ENCODE measurements around the gene ACKR3. TPM values are rescaled to one million over a fixed set of nuclear protein-coding genes. Genes with fewer than 3 reads are reported as not detected.

Gene ACKR3
- total and polyA plus RNA-seq, 10 of the 15 experiments (the other 5 are each of a cell fraction or from before 2014, with no cell fraction given): 3.0 to 154 (median 6.4) TPM

GRCh38 chr2:236574000-236574399, 4.4 kb downstream of the ACKR3 start:
- ChIA-PET RAD21 (ENCODE audit: unreplicated experiment) (no interaction called here), SMC1A (ENCODE audit: uncharacterized antibody, unreplicated experiment) (interaction anchor here (1.0 to 1.2 kb wide), 2 partner anchors 24 to 61 kb away, joined by 3 read pairs; no protein-coding TSS in a partner anchor), CTCF (interaction anchor here (1.9 kb wide), 1 partner anchor 61 kb away, joined by 7 read pairs; no protein-coding TSS in a partner anchor), POLR2A (no interaction called here)
- Histone ChIP-seq H3K9ac (ENCODE audit: control insufficient read depth, insufficient read depth, low read length) (no peak overlapping the region), H3K79me2 (ENCODE audit: control insufficient read depth, insufficient read depth, low read length) (peaks cover 32% of the 10 kb centered on the region), H3K4me1 (ENCODE audit: control insufficient read depth, insufficient read depth, low read length) (peaks cover 13% of the 10 kb centered on the region), H3K9me3 (replicated peaks; ENCODE audit: control insufficient read depth, insufficient read depth, low read length) (no peaks in the 10 kb centered on the region), H3K36me3 (ENCODE audit: control insufficient read depth in 2 of 2, insufficient read depth in 2 of 2, low read length in 1 of 2) (no peaks in the 10 kb centered on the region; a peak in 1 of 4 replicates), H4K20me1 (ENCODE audit: control insufficient read depth, insufficient read depth) (peaks cover 2% of the 10 kb centered on the region; the same call in 1 of the 2 replicates), H3K4me3 (0 out of 2 replicates have a peak overlapping the region, but pooled peaks have one; percentile 11), H3K27me3 (replicated peaks in 1 of 2; ENCODE audit: control insufficient read depth in 2 of 2, insufficient read depth in 2 of 2, low read length in 1 of 2) (no peaks in the 10 kb centered on the region), H2AFZ (ENCODE audit: control insufficient read depth, low read depth, low read length) (no peak overlapping the region), H3K4me2 (ENCODE audit: control insufficient read depth, insufficient read depth) (peak overlapping the region; percentile 41; the same call in 1 of the 2 replicates), H3K27ac (ENCODE audit: control insufficient read depth, insufficient read depth) (no peak overlapping the region)
- 91% methylated on average over 14 of the region's 14 CpGs for WGBS (ENCODE audit: insufficient coverage, insufficient replicate concordance, low lambda C conversion rate, missing lambda C conversion rate)
- ATAC-seq: no peak
- BruUV-seq (replicated peaks): no TSS peak
- in situ Hi-C loops (cut with MboI) (no loop called here), intact Hi-C loops (cut with micrococcal nuclease; ENCODE audit: unreplicated experiment) (no loop called here)
- no peak for DNase-seq (ENCODE audit: low read depth, low spot score)
- no peak for FAIRE-seq
- TF ChIP-seq YY1 (IDR thresholded peaks at IDR 0.05; ENCODE audit: low read depth, low read length) (no peak), NR2F1 (conservative IDR thresholded peaks at IDR 0.05) (no peak), BHLHE40 (IDR thresholded peaks at IDR 0.05; ENCODE audit: borderline replicate concordance in 1 of 2, low read depth in 2 of 2, low read length in 1 of 2) (peak in 1 of 2 experiments; percentile 28; a peak in 1 of 4 replicates), BCL3 (IDR thresholded peaks at IDR 0.05; ENCODE audit: borderline replicate concordance, insufficient read depth, low read depth, low read length, poor library complexity, severe bottlenecking) (no peak), HDAC2 (IDR thresholded peaks at IDR 0.05) (no peak), MXI1 (IDR thresholded peaks at IDR 0.05; ENCODE audit: low read depth, low read length) (no peak), MYB (IDR thresholded peaks at IDR 0.05; ENCODE audit: borderline replicate concordance, low read depth, low read length) (no peak), EP300 (IDR thresholded peaks at IDR 0.05; ENCODE audit: borderline replicate concordance in 1 of 2, control insufficient read depth in 1 of 2, low read depth in 2 of 2, low read length in 2 of 2) (no peak), PKNOX1 (IDR thresholded peaks at IDR 0.05) (no peak), MLLT1 (IDR thresholded peaks at IDR 0.05) (peak; percentile 49), ZNF592 (IDR thresholded peaks at IDR 0.05) (no peak), SMC3 (IDR thresholded peaks at IDR 0.05; ENCODE audit: borderline replicate concordance, low read length) (no peak), TARDBP (IDR thresholded peaks at IDR 0.05; ENCODE audit: borderline replicate concordance) (no peak)
